Measurements from ENCODE around the gene SLC31A1. TPM values are rescaled to one million over a fixed set of nuclear protein-coding genes. Genes with fewer than 3 reads are reported as not detected.

SLC31A1 gene
- total RNA-seq, 1 experiment from 2014 or later = 34.4 TPM

DNA sequence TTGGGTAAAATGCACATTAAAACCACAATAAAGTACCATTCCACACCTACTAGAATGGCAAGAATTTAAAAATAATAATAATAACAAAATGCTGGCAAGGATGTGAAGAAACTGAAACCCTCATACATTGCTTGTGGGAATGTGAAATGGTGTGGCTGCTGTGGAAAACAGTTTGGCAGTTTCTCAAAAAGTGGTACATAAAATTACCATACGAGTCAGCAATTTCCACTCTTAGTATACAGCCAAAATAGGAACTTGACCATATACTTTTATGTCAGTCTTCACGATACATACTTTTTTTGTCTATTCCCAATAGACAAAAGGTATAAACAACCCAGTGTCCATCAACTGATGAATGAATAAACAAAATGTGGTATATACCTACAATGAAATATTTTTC is 15.9 kb upstream of the SLC31A1 start:
- Mint-ChIP-seq H3K4me3 (no peak overlapping the region), H3K9me3 (no peaks in the 10 kb centered on the region), H3K4me1 (no peaks in the 10 kb centered on the region), H3K27me3 (ENCODE audit: low read depth) (peaks cover 1% of the 10 kb centered on the region; the same call in 1 of the 2 replicates), H3K36me3 (ENCODE audit: insufficient read depth in 1 of 3, low read depth in 3 of 3) (peaks cover 3 to 39% (median 26%) of the 10 kb centered on the region in 3 experiments; a peak in 6 of 7 replicates), H3K27ac (no peak overlapping the region)
- no peak overlapping the region for H3K18ac ChIP-seq (ENCODE audit: insufficient read length, low read depth, low read length)
- H3K9me3 ChIP-seq (ENCODE audit: control insufficient read depth, low read depth, low read length) = no peaks in the 10 kb centered on the region
- H3K14ac ChIP-seq (ENCODE audit: insufficient read depth, low read length) = no peak overlapping the region
- H2BK5ac ChIP-seq (ENCODE audit: insufficient read length, low read length) = no peak overlapping the region
- no peak for DNase-seq
- no peaks in the 10 kb centered on the region for H3K4me1 ChIP-seq (ENCODE audit: insufficient read depth, low read length)
- H2BK120ac ChIP-seq (ENCODE audit: low read depth, low read length, poor library complexity, severe bottlenecking) = no peak overlapping the region
- no peak overlapping the region for H2AFZ ChIP-seq (ENCODE audit: low read length)
- H3K27me3 ChIP-seq (ENCODE audit: insufficient read depth, low read length) = no peaks in the 10 kb centered on the region
- H3K4me2 ChIP-seq (ENCODE audit: insufficient read depth, insufficient read length, low read length) = no peak overlapping the region
- WGBS (ENCODE audit: extremely low coverage, insufficient read length, low lambda C conversion rate) = no CpG with 5 or more reads among the region's 2 CpGs
- H3K79me1 ChIP-seq (ENCODE audit: insufficient read depth, low read depth, low read length, poor library complexity, severe bottlenecking) = no peaks in the 10 kb centered on the region
- TF ChIP-seq, protein P1, sequence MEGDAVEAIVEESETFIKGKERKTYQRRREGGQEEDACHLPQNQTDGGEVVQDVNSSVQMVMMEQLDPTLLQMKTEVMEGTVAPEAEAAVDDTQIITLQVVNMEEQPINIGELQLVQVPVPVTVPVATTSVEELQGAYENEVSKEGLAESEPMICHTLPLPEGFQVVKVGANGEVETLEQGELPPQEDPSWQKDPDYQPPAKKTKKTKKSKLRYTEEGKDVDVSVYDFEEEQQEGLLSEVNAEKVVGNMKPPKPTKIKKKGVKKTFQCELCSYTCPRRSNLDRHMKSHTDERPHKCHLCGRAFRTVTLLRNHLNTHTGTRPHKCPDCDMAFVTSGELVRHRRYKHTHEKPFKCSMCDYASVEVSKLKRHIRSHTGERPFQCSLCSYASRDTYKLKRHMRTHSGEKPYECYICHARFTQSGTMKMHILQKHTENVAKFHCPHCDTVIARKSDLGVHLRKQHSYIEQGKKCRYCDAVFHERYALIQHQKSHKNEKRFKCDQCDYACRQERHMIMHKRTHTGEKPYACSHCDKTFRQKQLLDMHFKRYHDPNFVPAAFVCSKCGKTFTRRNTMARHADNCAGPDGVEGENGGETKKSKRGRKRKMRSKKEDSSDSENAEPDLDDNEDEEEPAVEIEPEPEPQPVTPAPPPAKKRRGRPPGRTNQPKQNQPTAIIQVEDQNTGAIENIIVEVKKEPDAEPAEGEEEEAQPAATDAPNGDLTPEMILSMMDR (conservative IDR thresholded peaks at IDR 0.05) = no peak
- no peaks in the 10 kb centered on the region for H4K20me1 ChIP-seq (ENCODE audit: control insufficient read depth, insufficient read depth, insufficient read length)
- H4K5ac ChIP-seq (ENCODE audit: insufficient read length, low read depth, low read length) = no peak overlapping the region
- H3K23me2 ChIP-seq (ENCODE audit: insufficient read length, low read depth, low read length, poor library complexity, severe bottlenecking) = no peaks in the 10 kb centered on the region
- H3K9ac ChIP-seq (ENCODE audit: extremely low read depth, insufficient read length, low read length) = no peak overlapping the region
- no peak overlapping the region for H3K27ac ChIP-seq (ENCODE audit: insufficient read length, low read depth, low read length)
- H4K91ac ChIP-seq (ENCODE audit: insufficient read length, low read depth, low read length) = no peak overlapping the region
- no peak overlapping the region for H2BK12ac ChIP-seq (ENCODE audit: insufficient read length, low read depth, low read length)
- H2BK15ac ChIP-seq (ENCODE audit: low read depth, low read length) = no peak overlapping the region
- H4K8ac ChIP-seq (replicated peaks; ENCODE audit: insufficient read length, low read depth, low read length) = no peak overlapping the region
- H2AK5ac ChIP-seq (ENCODE audit: insufficient read length, low read length) = no peak overlapping the region
- H2BK20ac ChIP-seq (ENCODE audit: low read depth, low read length, poor library complexity, severe bottlenecking) = no peak overlapping the region
- no peaks in the 10 kb centered on the region for H3K79me2 ChIP-seq (ENCODE audit: insufficient read depth, low read length)
- no peak overlapping the region for H3K56ac ChIP-seq (ENCODE audit: insufficient read length, low read depth, low read length)
- no peak overlapping the region for H3K4ac ChIP-seq (ENCODE audit: low read depth, low read length)
- H3T11ph ChIP-seq (ENCODE audit: low read length) = no peak overlapping the region
- no peak overlapping the region for H3K23ac ChIP-seq (ENCODE audit: insufficient read length, low read depth, low read length)

All from H9 (cell line).